Measurements from ENCODE around the gene OR6C70.

The OR6C70 gene

DNA sequence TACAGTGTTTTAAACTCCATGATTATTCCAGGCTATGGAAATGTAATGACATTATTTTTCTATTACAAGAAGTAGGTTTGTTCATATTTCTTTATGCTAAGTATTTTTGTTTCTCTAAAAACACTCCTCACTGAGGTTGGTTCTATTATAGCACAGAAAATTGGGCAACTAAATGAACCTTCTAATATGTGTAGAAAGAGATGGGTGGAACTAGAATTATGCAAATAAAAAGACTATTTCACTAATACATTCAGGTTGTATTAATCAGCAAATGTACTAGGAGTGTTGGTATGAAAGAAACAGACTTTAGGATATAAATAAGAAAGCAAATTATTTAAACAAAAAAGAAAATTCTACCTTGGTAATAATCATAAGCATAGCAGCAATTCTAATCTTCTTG, 21.1 kb downstream of the OR6C70 start:
- DNase-seq (ENCODE audit: low read depth in 1 of 2, low spot score in 1 of 2), result no peak
- Histone ChIP-seq H3K27ac (replicated peaks) (no peak overlapping the region), H3K27me3 (ENCODE audit: insufficient read depth, poor library complexity, severe bottlenecking) (no peaks in the 10 kb centered on the region), H3K4me3 (replicated peaks; ENCODE audit: insufficient read depth, low read length) (no peak overlapping the region)
- TF ChIP-seq, protein P1, sequence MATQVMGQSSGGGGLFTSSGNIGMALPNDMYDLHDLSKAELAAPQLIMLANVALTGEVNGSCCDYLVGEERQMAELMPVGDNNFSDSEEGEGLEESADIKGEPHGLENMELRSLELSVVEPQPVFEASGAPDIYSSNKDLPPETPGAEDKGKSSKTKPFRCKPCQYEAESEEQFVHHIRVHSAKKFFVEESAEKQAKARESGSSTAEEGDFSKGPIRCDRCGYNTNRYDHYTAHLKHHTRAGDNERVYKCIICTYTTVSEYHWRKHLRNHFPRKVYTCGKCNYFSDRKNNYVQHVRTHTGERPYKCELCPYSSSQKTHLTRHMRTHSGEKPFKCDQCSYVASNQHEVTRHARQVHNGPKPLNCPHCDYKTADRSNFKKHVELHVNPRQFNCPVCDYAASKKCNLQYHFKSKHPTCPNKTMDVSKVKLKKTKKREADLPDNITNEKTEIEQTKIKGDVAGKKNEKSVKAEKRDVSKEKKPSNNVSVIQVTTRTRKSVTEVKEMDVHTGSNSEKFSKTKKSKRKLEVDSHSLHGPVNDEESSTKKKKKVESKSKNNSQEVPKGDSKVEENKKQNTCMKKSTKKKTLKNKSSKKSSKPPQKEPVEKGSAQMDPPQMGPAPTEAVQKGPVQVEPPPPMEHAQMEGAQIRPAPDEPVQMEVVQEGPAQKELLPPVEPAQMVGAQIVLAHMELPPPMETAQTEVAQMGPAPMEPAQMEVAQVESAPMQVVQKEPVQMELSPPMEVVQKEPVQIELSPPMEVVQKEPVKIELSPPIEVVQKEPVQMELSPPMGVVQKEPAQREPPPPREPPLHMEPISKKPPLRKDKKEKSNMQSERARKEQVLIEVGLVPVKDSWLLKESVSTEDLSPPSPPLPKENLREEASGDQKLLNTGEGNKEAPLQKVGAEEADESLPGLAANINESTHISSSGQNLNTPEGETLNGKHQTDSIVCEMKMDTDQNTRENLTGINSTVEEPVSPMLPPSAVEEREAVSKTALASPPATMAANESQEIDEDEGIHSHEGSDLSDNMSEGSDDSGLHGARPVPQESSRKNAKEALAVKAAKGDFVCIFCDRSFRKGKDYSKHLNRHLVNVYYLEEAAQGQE (IDR thresholded peaks at IDR 0.05; ENCODE audit: insufficient replicate concordance, low read depth), result no peak
- no peak for TF ChIP-seq POLR2AphosphoS5 (IDR thresholded peaks at IDR 0.05; ENCODE audit: low read depth)
- TF ChIP-seq, protein P2, sequence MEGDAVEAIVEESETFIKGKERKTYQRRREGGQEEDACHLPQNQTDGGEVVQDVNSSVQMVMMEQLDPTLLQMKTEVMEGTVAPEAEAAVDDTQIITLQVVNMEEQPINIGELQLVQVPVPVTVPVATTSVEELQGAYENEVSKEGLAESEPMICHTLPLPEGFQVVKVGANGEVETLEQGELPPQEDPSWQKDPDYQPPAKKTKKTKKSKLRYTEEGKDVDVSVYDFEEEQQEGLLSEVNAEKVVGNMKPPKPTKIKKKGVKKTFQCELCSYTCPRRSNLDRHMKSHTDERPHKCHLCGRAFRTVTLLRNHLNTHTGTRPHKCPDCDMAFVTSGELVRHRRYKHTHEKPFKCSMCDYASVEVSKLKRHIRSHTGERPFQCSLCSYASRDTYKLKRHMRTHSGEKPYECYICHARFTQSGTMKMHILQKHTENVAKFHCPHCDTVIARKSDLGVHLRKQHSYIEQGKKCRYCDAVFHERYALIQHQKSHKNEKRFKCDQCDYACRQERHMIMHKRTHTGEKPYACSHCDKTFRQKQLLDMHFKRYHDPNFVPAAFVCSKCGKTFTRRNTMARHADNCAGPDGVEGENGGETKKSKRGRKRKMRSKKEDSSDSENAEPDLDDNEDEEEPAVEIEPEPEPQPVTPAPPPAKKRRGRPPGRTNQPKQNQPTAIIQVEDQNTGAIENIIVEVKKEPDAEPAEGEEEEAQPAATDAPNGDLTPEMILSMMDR (IDR thresholded peaks at IDR 0.05; ENCODE audit: insufficient read depth, low read length), result no peak
- TF ChIP-seq SPI1 (IDR thresholded peaks at IDR 0.05; ENCODE audit: borderline replicate concordance, low read depth), result no peak
- TF ChIP-seq GABPA (IDR thresholded peaks at IDR 0.05; ENCODE audit: low read depth), result no peak

DNA sequence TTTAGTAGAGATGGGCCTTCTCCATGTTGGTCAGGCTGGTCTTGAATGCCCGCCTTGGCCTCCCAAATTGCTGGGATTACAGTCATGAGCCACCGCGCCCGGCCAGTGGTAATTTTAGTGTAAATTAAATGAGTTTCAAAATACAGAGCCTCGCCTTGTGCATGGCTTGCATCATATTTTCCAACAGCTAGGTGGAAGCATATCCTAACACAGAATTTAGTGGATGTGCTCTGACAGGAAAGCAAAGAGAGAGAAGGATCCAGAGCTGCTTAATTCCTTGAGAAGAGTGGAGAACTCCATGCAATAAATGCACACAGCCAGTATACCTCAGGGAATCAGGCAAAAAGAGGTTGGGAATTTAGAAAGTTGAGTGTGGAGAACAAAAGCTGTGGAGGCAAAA, 23.6 kb downstream of the OR6C70 start:
- H3K27ac ChIP-seq (replicated peaks), result no peak overlapping the region
- H3K27me3 ChIP-seq (ENCODE audit: insufficient read depth, poor library complexity, severe bottlenecking), result no peaks in the 10 kb centered on the region
- no peak overlapping the region for H3K4me3 ChIP-seq (replicated peaks; ENCODE audit: insufficient read depth, low read length)
- no peak for DNase-seq (ENCODE audit: low read depth in 1 of 2, low spot score in 1 of 2)
- TF ChIP-seq, protein P2 (IDR thresholded peaks at IDR 0.05; ENCODE audit: insufficient read depth, low read length), result no peak
- TF ChIP-seq SPI1 (IDR thresholded peaks at IDR 0.05; ENCODE audit: borderline replicate concordance, low read depth), result no peak
- TF ChIP-seq, protein P1 (IDR thresholded peaks at IDR 0.05; ENCODE audit: insufficient replicate concordance, low read depth), result no peak
- no peak for TF ChIP-seq POLR2AphosphoS5 (IDR thresholded peaks at IDR 0.05; ENCODE audit: low read depth)

DNA sequence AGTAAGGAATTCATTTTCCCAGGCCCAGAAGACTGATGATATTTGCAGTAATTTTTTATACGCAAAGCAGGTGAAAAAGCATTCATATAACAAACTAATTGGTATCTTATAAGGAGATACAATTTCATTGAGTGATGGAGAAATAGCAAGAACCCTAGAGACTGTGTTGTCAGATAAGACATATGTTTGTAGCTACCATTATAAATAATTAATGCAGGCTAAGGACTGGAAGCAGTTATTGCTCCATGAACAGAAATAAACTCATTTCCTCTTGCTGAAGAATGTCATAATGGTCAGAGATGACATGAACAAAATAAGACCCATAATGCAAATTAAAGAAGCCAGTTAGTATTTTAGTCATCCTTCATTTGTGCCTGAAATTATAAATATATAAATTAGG, 24.6 kb downstream of the OR6C70 start:
- DNase-seq (ENCODE audit: low read depth in 1 of 2, low spot score in 1 of 2), result no peak
- H3K27ac ChIP-seq (replicated peaks), result no peak overlapping the region
- TF ChIP-seq SPI1 (IDR thresholded peaks at IDR 0.05; ENCODE audit: borderline replicate concordance, low read depth), result no peak
- TF ChIP-seq, protein P1 (IDR thresholded peaks at IDR 0.05; ENCODE audit: insufficient replicate concordance, low read depth), result no peak
- TF ChIP-seq, protein P2 (IDR thresholded peaks at IDR 0.05; ENCODE audit: insufficient read depth, low read length), result no peak
- H3K4me3 ChIP-seq (replicated peaks; ENCODE audit: insufficient read depth, low read length), result no peak overlapping the region
- H3K27me3 ChIP-seq (ENCODE audit: insufficient read depth, poor library complexity, severe bottlenecking), result no peaks in the 10 kb centered on the region

Data from HL-60 (cell line).